Left ventricle myocardium superior (tissue), 1 donor: ENCODE data around the gene SERHL2. TPM values are rescaled to one million over a fixed set of nuclear protein-coding genes. Genes with fewer than 3 reads are reported as not detected.
"Not testable (repeated sequence)": the region's sequence is repeated elsewhere in the genome, so short reads cannot be mapped to it uniquely, and the experiment has no call there.

Experiments
- ATAC-seq: fragments of 200-7000 bp; cut with Tn5 transposase; one replicate; pipeline ENCODE4 v1.9.1; 2020; ENCODE audit warnings: mild to moderate bottlenecking, moderate library complexity
- DNase-seq: peaks from one replicate; pipeline ENCODE4 v3.0.0-alpha.2; 2020
- intact Hi-C: fragments of 100-400 bp; cut with micrococcal nuclease; formaldehyde crosslinking; loops from one replicate; pipeline ENCODE4 v1.11.0; 2022
- total RNA-seq: library from RNA; stranded (reverse); fragmentation: NEBNext Ultra II Directional; extraction: Animal tissue kit (Norgen Biotek cat#: 25700); gene quantifications from one replicate; pipeline ENCODE4 v1.2.1, GENCODE V29; 2021
- donor health status: DM: no; HTN: yes; CAD: no; lungs with severe emphysema.

SERHL2 gene
- total RNA-seq, 1 donor from 2014 or later = 1.6 TPM

GRCh38 chr22:42591987-42592386 lies 38.2 kb downstream of the SERHL2 start:
- ATAC-seq (no peak), DNase-seq (no peak)
- intact Hi-C loops = no loop called here

DNA sequence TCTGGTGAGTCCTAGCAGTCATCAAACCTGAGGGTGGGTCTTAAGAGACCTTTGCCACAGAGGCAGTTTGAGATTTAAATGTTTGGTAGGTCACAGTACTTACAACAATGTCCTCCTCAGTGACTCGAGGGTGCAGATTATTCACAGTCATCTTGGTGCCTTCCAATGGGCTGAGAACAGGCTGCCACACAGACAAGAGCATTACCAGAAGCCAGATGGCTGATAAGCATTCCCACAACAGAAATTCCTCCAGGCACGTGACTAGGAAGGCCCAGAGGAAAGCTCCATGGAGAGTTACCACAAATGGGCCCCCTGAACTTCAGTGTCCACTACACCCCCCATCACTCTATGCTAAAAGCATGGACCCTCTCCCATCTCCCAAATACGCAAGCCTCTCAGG lies 41.7 kb downstream of the SERHL2 start:
- DNase-seq (no peak), ATAC-seq (peak; percentile 72)
- intact Hi-C loops = no loop called here

DNA sequence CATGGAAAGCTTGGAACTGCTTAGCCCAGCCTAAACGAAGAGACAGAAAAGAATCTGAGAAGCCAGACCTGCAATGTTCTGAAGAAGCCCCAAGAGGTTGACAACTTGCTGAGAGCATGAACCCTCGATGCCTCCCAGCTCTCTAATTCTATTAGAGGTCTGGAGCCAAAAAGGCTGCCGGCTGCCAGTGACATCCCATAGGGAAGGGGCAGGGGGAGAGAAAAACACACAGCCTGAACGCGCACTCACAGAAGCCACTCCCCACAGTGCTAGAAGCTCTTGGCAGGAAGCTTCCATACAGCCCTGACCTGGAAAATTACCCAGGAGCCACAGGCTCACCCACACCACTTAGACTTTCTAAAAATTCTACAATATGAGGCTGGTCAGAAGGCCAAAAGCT lies 42.6 kb downstream of the SERHL2 start:
- intact Hi-C loops = no loop called here
- ATAC-seq (peak; percentile 91), DNase-seq (peak; percentile 70)

DNA sequence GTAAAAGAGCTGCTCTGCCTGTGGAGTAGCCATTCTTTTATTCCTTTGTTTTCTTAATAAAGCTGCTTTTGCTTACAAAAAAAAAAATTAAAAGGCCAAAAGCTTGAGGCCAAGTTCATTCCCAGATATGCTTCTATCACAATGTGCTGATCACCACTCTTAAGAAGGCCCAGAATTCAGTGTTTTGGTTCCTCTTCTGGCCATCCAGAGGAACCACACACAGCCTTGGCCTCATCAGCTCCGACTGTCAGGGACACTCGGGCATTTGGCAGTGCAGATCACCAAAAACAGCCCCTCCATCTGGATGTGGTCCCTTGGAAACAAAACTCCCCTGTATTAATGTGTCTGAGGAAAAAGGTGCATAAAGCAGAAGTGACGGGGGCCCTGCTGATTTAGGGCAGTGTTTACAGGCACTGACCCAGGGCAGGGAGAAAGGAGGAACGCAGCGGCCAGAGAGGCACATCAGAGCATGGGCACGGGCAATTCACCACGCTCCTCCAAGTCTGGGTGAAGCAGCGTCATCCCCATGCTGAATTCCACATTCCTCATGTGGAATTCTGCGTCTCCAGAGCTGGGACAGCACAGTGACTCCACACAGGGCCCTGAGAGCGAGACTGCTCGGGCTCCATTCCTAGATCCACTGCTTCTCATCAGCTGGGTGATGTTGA lies 43.2 kb downstream of the SERHL2 start:
- ATAC-seq (no peak), DNase-seq (no peak)
- intact Hi-C loops = no loop called here

GRCh38 chr22:42601879-42602465 lies 48.2 kb downstream of the SERHL2 start:
- ATAC-seq = no peak
- DNase-seq = no peak
- intact Hi-C loops = no loop called here

- intact Hi-C loops = no loop called here
- DNase-seq = no peak
- ATAC-seq = no peak
These were observed 48.7 kb downstream of the SERHL2 start for GRCh38 chr22:42602470-42602869.

GRCh38 chr22:42603427-42603826 lies 49.7 kb downstream of the SERHL2 start:
- intact Hi-C loops = no loop called here
- no peak for ATAC-seq
- no peak for DNase-seq

DNA sequence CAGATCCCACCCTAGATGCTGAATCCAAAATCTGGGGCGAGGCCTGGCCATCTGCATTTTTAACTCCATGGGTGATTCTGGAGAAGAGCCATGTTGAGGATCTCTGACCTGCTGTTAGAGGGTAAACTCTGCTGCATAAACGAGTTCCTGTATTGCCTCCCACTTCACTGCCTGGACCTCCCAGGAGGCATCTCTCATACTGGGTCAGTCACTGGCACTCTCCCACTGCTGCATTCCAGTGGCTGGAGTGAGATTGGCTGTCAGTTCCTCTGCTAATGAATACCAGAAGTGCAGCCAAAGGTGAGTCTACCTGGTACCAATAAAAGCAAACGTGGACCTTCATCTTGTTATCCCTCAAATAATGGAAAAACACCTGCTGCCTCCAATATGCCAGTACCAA lies 50.6 kb downstream of the SERHL2 start:
- no peak for DNase-seq
- intact Hi-C loops = no loop called here
- ATAC-seq = peak; percentile 62

GRCh38 chr22:42607641-42608040 lies 53.9 kb downstream of the SERHL2 start:
- intact Hi-C loops, DNase-seq, ATAC-seq: not testable (repeated sequence)

DNA sequence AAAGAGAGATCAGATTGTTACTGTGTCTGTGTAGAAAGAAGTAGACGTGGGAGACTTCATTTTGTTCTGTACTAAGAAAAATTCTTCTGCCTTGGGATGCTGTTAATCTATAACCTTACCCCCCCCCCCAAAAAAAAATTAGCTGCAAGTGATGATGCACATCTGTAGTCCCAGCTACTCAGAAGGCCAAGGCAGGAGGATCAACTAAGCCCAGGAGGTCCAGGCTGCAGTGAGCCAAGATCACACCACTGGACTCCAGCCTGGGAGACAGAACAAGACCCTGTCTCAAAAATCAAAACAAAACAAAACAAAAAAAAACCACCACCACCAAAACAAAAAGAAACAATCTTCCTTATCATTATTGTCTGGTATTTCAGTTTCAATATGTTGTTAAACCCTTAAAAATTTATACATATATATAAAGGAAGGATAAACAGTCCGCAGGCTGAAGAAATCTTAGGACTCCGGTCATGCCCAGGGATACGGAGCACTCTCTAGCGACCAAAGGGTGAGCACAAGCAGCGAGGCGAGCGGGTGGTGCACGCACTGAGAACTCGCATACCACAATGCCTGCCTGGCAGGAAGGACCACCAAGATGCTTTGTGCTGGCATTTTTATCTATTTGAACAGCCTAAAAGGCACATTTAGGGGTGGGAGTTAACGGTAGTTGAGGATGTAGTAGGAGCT lies 54.5 kb downstream of the SERHL2 start:
- ATAC-seq (no peak), DNase-seq (no peak)
- intact Hi-C loops = no loop called here

GRCh38 chr22:42608823-42609361 lies 55.1 kb downstream of the SERHL2 start:
- DNase-seq (no peak), ATAC-seq (peak; percentile 34)
- intact Hi-C loops = no loop called here

DNA sequence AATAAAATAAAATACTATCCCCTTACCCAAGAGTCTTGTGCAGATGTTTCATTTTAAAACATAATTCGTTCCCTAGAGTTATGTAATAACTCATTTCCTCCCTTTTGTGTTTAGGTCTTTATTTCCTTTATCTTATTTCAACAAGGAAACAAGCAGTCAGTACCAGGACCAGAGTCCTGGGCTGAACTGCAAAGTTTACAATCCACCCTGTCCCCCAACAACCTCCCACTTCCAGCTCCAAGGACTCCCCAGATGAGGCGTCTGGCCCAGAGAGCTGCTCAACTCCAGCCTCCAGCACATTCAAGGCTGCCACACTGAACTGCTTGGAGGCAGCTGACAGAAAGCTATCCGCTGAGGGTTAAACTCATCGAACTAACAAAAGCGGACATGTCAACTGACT lies 56.4 kb downstream of the SERHL2 start:
- DNase-seq (no peak), ATAC-seq (no peak)
- intact Hi-C loops = no loop called here

- intact Hi-C loops = no loop called here
- DNase-seq = no peak
- ATAC-seq = no peak
These were observed 57.3 kb downstream of the SERHL2 start for GRCh38 chr22:42611051-42611450.

- ATAC-seq (no peak), DNase-seq (no peak)
- intact Hi-C loops = no loop called here
These were observed 58.6 kb downstream of the SERHL2 start for GRCh38 chr22:42612336-42612735.

DNA sequence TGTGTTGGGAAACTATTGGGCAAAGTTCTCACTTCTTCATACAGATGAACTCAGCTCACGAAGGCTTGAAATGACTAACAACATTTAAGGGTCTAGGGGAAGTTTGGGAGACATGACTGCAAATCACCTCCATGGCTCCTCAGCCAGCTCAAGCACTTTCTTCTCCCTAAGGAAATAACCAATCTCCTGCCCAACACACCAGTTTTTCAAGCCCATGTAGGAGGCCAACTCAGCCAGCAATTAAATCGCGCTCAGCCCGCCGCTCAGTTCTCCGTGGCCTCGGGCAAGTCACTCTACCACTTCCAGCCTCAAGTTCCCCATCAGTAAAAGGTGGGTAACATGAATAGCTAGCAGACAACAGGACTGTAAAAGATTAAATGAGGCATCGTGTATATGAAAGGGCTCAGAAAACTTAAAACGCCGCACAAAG lies 60.1 kb downstream of the SERHL2 start:
- intact Hi-C loops = no loop called here
- ATAC-seq = no peak
- DNase-seq = no peak

GRCh38 chr22:42614312-42615091 lies 60.7 kb downstream of the SERHL2 start, which contains the start of gene POLDIP3:
Gene POLDIP3 (minus strand): TSS chr22:42614883. CDS start chr22:42614857, 26 bp downstream.
- intact Hi-C loops = no loop called here
- ATAC-seq (peak; percentile 88), DNase-seq (peak; percentile 100)

GRCh38 chr22:42615092-42615859 lies 61.5 kb downstream of the SERHL2 start:
- DNase-seq (peak; percentile 84), ATAC-seq (peak; percentile 72)
- intact Hi-C loops = no loop called here

- DNase-seq, intact Hi-C loops: not testable (repeated sequence)
- ATAC-seq = peak; percentile 1
These were observed 62.1 kb downstream of the SERHL2 start for GRCh38 chr22:42615860-42616175.
